Umbilical cord (tissue), 2 donors: ENCODE measurements around the gene ELOVL2. TPM values are rescaled to one million over a fixed set of nuclear protein-coding genes. Genes with fewer than 3 reads are reported as not detected.
A peak's percentile ranks its signal among the peaks of the same experiment; 100 is the strongest.
"Not testable (repeated sequence)": the region's sequence is repeated elsewhere in the genome, so short reads cannot be mapped to it uniquely, and the experiment has no call there.

Experiments used
- DNase-seq: peaks from one replicate; pipeline ENCODE4 v3.0.0-alpha.2; 2015; ENCODE audit warnings: low spot score
- total RNA-seq: library from RNA; depleted of rRNA; stranded (reverse); fragments of >200 nt; gene quantifications from one replicate; pipeline ENCODE4 v1.2.3, GENCODE V29; 2014; ENCODE audit warnings: low replicate concordance; ENCODE audit not compliant: insufficient read depth

The ELOVL2 gene
- total RNA-seq, 1 donor from 2014 or later: 29.4 TPM

DNA sequence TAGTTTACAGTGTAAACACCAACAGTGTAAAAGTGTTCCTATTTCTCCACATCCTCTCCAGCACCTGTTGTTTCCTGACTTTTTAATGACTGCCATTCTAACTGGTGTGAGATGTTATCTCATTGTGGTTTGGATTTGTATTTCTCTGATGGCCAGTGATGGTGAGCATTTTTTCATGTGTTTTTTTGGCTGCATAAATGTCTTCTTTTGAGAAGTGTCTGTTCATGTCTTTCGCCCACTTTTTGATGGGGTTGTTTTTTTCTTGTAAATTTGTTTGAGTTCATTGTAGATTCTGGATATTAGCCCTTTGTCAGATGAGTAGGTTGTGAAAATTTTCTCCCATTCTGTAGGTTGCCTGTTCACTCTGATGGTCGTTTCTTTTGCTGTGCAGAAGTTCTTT is 59.1 kb downstream of the ELOVL2 start:
- DNase-seq: not testable (repeated sequence)

DNA sequence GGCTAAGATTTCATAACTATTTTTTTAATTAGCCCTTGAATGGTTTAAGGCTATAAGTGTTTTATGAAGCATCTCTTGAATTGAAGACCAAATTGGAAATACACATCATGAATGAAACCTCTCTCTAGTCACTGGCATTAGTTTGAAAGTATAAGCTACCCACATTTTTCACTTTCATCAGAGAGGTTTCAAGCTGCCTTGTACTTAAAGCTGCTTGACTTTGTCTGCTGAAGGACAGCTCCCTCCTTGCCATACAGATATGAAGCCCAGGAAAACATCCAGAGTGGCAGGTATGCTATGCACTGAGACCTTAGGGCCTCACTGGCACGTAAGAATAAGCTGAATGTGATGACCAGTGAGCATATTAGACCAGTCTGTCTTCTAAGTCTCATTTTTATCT is 62.7 kb downstream of the ELOVL2 start:
- no peak for DNase-seq

DNA sequence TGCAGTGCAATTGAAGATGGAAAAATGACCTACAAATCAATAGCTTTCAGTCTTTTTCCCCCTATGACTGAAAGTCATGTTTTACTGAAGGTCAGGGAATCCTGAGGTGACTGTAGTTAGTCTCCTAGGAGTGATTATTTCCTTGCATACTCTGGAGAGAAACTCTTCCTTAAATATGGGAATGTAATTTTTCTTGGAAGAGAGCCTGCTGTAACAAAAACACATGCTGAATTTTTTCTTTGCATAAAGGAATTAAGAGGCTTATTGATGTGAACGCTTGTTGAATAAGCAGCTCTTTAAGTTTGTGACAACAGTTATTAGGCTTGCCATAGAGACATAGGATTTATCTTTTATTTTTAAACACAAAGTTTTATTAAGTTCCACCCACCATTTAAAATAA is 64.5 kb downstream of the ELOVL2 start:
- peak; percentile 18 for DNase-seq

DNA sequence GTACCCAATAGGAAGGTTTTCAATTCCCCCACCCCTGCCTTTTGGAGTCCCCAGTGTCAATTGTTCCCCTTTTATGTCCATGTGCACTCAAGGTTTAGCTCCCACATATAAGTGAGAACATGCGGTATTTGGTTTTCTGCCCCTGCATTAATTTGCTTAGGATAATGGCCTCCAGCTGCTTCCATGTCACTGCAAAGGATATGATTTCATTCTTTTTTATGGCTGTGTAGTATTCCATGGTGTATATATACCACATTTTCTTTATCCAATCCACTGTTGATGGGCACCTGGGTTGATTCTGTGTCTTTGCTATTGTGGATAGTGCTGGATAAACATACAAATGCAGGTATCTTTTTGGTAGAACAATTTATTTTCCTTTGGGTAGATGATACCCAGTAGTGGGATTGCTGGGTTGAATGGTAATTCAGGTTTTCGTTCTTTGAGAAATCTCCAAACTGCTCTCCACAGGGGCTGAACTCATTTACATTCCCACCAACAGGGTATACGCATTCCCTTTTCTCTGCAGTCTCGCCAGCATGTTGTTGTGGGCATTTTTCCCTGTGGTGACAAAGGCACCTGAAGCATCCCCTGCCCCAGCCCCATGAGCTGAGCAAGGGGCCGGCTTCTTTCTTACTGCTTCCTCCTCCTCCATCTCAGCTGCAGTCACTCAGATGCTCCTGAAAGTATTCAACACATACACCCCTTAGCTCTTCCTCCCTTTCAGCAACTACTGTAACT is 66.7 kb downstream of the ELOVL2 start:
- no peak for DNase-seq

DNA sequence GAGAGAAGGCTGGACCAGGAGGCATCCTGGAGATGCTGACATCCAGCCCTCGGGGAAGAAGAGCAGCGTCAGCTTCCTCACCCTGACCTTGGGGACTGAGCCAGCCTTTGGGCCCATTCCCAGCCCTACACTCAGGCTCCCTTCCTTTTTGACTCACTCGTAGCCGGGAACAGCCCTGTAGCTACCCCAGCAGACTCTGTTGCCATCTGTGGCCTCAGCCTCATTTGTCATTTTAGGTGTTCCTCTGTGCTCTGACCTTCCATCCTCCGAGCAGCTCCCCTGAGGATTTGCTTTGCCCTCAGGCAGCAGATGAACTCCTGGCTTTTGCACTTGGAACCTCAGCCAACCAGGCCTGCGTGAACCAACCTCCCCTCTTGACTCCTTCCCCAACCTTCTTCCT is 67.5 kb downstream of the ELOVL2 start:
- DNase-seq: no peak

DNA sequence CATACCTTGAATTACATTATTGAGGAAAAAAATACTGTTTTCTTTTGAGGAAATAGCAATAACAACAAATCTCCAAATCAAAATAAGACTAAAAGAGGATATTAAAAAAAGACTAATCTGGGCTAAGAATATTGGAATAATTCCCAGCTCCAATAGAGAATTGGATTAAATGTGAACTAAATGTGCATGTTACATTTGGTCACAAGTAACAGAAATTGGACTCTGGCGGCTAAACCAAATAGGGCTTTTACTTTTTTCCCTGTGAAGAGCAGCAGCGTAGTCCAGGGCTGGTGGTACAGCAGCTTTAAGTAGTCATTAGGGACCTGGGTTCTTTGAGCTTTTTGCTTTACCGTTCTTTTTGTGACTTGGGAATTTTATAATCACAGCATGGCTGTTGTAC is 71.9 kb downstream of the ELOVL2 start:
- no peak for DNase-seq

DNA sequence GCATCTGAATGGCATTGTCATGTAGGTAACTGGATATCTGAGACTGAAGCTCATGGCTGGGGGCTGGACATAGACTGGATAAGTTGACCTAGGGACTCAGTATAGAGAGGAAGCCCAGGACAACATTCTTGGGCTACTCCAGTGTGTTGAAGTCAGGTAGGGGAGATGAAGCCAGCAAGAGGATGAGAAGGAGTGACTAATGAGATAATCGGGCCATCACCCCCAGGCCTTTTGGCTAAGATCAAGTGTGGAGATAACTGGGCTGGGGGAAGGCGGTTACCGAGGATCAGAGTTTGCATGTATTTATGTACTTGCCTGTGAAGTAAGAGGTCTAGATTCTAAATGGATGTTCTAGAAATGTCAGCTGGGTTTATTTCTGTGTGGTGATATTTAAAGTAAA is 73.4 kb downstream of the ELOVL2 start:
- no peak for DNase-seq

DNA sequence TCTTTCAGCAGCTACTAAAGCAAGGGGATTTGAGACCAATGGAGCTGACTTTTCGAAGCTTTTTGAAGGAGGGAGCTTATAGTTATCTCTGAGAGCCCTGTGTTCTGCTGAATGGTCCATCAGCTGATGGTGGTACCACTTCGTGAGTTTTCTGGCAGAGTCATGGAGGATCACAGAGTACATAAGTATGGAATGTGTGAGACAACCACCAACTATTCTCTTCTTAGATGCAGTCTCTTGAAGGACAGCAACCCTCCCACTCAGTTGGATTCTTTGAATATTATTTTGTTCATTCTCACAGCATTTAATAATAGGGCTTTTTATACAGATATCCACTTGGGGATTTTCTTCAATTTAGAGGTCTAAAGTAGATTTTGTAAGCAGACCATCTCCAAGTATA is 75.3 kb downstream of the ELOVL2 start:
- DNase-seq: no peak

DNA sequence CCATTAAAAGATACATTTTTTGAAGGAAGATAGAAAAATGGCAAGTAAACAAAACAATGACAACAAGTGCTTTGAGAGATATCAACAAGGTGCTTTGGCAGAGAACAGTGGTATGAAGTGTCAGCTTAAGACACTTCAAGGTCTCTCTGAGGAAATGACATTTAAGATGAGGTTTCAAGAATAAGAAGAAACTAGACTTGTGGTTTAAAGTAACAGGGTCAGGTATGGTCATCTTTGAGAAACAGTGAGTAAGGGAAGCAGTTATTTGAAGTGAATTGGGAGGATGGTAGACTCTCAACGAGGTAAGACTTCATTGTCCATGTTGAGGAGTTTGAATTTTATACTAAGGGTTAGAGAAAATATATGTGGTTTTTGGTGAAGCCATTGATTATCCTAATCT is 79.4 kb downstream of the ELOVL2 start:
- no peak for DNase-seq

DNA sequence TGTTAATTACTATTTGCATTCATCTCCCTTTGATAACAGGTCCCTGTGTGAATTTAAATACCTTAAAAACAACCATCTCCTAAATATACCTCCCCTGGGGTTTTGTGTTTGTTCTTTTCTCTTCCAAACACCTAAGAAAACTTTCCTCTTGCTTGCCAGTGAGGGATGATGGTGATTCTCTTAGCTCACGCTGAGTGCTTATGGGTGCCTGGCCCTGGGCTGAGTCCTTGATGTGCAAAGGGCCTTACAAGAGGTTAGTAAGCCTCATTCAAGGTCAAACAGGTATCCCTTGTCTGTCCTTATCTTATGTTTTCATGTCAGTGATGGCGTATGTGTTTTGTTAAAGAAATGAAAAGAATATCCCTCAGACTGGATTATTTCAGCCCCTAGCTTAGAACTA is 81.0 kb downstream of the ELOVL2 start:
- DNase-seq: peak; percentile 22

DNA sequence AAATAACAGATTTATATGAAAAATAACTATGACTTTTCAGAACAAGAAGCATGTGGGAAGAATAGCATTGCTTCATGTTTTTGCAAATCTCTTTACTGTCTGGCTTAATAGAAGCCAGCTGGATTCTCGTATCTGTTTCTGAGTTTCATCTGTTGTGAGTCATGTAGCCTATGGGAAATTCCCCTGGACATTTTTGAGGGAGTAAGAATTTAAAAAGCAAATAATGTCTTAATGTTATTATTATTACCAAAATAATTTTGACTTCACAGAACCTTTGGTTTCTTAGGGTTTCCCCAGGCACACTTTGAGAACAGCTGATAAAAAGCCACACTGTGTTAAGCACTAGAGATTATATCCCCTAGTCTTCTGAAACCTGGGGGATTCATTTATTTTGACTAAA is 81.4 kb downstream of the ELOVL2 start:
- peak; percentile 91 for DNase-seq

DNA sequence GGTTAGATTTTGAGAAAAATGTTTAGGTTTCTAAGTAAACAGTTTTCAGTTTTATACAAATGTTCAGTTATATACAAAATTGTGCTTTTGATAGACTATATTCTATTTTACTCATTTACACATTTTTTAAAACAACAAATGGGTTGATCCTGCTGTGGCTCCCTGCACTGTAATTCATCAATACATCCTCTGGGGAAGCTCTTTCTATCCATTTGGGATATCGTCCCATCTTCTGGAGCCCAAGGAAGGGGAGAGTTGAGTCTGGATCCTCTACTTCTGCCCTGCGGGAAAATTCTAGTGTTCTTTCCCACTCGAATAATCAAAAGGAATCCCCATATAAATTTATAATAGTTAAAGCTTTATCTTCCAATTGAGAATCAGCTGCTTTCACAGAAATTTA is 82.3 kb downstream of the ELOVL2 start:
- no peak for DNase-seq

DNA sequence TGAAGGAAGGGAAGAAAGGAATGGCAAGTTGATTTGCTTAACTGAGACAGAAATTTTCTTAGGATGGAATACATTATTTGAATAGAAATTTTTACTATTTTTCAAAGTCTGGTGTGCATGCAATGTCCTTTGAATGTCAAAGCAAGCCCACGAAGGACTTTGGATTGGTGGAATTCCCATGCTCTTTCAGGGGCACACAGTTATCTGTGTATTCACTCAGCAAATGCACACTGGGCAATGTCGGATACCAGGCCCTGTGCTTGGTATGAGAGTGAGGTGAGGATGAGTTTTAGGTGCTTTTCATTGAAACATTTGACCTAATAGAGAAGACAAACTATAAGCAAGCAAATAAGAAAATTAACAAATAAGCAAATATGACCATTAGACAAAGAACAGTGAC is 83.9 kb downstream of the ELOVL2 start:
- no peak for DNase-seq

DNA sequence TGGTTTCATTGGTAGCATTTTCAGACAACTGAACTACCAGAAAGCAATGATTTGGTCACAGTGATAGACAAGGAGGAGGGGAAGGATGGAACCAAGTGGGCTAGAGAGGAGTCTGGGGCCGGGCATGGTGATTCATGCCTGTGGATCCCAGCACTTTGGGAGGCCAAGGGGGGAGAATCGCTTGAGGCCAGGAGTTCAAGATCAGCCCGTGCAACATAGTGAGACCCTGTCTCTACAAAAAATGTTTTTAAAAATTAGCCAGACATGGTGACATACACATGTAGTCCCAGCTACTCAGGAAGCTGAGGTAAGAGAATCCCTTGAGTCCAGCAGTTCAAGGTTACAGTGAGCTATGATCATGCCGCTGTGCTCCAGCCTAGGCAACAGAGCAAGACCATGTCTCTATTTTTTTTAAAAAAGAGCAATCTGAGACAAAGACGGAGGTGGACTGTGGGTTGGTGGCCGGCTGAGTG is 86.7 kb downstream of the ELOVL2 start:
- no peak for DNase-seq

DNA sequence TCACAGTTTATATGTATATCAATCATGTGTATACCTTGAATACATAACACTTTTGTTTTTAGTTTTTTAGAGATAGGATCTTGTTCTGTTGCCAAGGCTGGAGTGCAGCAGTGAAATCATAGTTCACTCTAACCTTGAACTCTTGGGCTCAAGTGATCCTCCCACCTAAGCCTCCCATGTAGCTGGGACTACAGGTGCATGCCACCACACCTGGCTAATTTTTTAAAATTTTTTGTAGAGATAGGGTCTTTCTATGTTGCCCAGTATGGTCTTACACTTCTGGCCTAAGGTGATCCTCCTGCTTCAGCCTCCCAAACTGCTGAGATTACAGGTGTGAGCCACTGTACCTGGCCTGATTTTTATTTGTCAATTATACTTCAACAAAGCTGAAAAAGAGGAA is 87.3 kb downstream of the ELOVL2 start:
- DNase-seq: no peak

DNA sequence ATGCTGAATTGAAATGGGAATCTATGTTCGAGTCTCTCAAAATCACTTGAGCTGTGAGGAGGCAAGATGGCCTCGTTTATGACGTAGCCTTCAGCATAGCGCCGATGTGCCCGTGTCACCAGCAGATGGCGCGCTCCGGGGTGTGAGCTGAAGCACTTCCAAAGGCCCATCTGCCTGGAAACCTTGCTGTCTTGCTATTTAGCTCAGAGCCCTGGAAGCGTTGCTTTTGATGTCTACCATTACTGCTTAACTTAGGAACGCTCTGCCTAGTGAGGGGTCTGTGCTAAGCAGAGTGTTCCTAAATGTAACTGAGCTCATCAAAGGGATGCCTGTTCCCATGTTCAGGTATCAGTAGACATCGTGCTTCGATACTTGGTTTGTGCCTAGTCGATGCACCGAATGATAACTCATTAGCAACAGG is 89.5 kb downstream of the ELOVL2 start:
- DNase-seq: peak; percentile 70

DNA sequence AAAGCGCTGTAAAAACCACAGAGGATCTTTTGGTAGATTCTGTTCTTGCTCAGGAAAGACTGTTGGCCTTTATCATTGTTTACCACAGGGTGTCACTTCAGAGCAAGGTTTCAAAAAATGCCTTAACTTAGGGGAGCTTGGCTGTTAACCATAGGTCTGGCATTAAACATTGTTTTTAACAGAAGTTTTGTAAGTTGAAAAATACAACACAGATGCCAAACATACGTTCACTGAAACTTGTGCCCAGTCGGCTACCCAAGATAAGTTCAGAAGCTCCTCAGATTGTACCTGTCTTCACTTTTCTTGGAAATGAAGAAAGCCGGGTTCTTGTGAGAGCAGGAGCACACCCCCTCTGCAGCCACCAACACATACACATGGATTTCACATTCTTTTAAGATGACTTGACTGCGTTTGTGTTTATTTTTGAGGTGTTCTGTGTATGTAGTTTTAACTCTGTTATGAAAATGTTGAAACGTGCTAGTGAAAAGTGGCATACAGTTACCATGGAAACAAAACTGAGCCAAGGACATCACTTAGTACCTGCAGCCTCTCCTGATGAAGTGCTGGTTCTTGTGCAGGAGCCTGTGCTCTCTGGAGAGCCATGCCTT is 92.3 kb downstream of the ELOVL2 start:
- DNase-seq: peak; percentile 81

DNA sequence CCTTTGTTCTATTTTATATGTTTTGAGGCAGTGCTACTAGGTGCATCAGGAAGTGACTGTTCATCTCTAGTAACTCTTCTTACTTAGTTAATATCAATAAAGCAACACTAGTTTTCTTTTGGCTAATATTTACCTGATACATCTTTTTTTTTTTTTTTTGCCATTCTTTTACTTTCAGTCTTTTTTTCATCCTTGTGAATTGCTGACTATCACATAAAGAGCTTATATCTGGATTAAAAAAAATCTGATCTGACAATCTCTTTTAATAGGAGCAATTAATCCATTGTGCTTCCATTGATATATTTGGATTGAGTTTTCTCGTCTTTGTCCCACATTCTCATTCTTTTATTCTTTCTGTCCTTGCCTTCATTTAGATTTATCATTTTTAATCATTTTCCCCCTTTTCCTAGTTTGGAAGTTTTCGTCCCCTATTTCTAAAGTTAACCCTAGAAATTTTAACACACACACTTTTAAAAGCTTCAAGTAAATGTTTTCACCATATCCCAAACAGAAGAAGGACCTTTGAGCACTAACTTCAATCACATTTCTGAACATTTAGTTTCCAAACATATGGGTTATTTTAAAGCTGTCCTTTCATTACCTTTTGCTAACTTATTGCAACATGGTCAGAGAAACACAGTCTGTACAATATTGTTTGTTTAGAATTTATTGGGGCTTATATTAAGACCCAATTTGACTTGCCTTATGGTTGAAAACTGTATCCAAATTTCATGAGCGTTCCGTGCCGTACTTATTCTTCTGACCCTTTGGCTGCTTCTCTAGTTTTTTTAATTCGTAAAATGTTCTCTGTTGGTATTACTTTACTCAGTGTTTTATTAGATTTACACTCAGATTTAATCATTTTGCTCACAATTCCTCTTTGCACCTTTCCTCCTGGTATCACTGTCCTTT is 94.3 kb downstream of the ELOVL2 start:
- DNase-seq: no peak

DNA sequence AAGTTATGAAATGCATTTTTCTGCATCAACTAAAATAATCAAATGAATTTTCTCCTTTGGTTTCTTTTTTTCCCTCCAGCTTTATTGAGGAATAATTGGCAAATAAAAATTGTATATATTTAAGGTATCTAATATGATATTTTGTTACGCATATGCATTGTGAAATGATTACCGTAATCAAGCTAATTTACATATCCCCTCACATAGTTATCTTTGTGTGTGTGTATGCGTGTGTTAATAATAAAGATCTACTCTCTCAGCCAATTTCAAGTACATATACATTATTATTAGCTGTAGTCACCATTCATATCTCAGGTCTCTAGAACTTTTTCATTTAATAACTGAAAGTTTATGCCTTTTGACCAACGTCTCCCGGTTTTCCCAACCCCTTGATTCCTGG is 96.1 kb downstream of the ELOVL2 start:
- DNase-seq: no peak

DNA sequence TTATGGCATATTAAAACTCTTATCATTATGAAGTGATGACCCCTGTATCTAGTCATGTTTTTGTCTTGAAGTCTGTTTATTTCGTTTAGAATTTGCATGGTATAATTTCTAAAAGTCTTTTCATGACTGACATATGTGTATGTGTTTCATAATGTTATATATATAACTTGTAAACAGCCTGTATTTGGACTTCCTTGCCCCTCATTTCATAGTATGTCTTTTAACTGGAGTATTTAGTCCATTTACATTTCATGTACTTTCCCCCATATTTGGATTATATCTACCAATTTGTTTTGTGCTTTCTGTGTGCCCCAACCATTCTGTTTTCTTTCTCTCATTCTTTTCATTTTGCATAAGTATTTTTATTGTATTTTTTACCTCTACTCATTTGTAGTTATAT is 98.3 kb downstream of the ELOVL2 start:
- no peak for DNase-seq

DNA sequence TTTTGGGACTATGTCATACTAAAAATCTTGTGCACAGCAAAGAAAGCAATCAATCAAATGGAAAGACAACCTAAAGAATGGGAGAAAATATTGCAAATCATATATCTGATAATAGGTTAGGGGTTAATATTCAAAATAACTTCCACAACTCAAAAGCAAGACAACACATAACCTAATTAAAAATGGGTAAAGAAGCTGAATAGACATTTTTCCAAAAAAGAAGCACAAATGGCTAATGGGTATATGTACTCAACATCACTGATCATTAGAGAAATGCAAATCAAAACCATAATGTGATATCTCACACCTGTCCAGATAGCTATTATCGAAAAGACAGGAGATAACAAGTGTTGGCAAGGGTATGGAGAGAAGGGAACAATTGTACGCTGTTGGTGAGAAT is 104.3 kb downstream of the ELOVL2 start:
- DNase-seq: no peak

DNA sequence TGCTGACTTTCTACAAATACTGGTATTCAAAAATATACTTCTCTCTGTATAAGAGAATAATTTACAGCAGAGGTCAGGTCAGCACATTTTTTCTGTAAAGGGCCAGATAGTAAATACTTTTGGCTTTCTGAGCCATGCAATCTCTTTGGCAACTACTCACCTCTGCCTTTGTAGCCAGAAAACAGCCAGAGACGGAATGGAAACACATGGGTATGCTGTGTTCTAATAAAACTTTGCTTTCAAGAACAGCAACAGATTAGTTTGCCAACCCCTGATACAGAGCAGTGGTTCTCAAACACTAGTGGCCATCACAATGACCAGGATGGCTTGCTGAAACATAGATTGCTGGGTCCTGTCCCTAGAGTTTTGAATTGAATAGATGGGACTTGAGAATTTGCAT is 111.0 kb downstream of the ELOVL2 start:
- no peak for DNase-seq
